H1 (cell line): ENCODE measurements around the gene MRPL28. TPM values are rescaled to one million over a fixed set of nuclear protein-coding genes. Genes with fewer than 3 reads are reported as not detected.

ENCODE experiments used
- GTF2F1 ChIP-seq: IDR thresholded peaks from 2 replicates; pipeline ENCODE4 v1.6.1; 2012; ENCODE audit warnings: low read depth, low read length, improper control_type of control experiment, borderline replicate concordance
- HDAC2 ChIP-seq, 2 experiments: fragments of 300-600 bp in 1 of 2; sonication (generic) in 1 of 2; IDR thresholded peaks; 2 replicates each; pipeline ENCODE4 v1.6.1; 2011 to 2012; ENCODE audit warnings: low read depth in 2 of 2, low read length in 2 of 2, mild to moderate bottlenecking in 2 of 2, moderate library complexity in 2 of 2, borderline replicate concordance in 1 of 2, inconsistent platforms in 1 of 2
- SP1 ChIP-seq: IDR thresholded peaks from 2 replicates; pipeline ENCODE4 v1.6.1; 2011; ENCODE audit warnings: low read depth, low read length
- SP4 ChIP-seq: IDR thresholded peaks from 2 replicates; pipeline ENCODE4 v1.6.1; 2012; ENCODE audit warnings: low read length, inconsistent platforms
- SUZ12 ChIP-seq: fragments of 200-600 bp; sonication (generic); IDR thresholded peaks from 2 replicates; pipeline ENCODE4 v1.6.1; 2012; ENCODE audit warnings: mild to moderate bottlenecking, inconsistent platforms, low read length, moderate library complexity, mixed read lengths
- polyA plus RNA-seq, 7 experiments: library from polyadenylated mRNA; depleted of rRNA in 3 of 7; stranded (reverse) in 5 of 7; unstranded in 2 of 7; fragments of >200 nt in 5 of 7; fragments of 200-250 nt in 2 of 7; gene quantifications; 1 replicate in 5 of 7; 2 replicates in 1 of 7; 4 replicates in 1 of 7; pipeline versions ENCODE4 v1.2.1 to v1.2.3, GENCODE V29; 2011 to 2013; ENCODE audit warnings: missing spikeins in 2 of 7, mixed read lengths in 2 of 7
- total RNA-seq: library from RNA; stranded (reverse); fragmentation: NEBNext Ultra II Directional; extraction: Animal tissue kit (Norgen Biotek cat#: 25700); gene quantifications from 2 replicates; pipeline ENCODE4 v1.2.1, GENCODE V29; 2021
- TF ChIP-seq, protein P1 (sequence below): fragments of 300-600 bp; sonication (generic); IDR thresholded peaks from 2 replicates; pipeline ENCODE4 v1.7.1; 2012; ENCODE audit warnings: low read length, moderate library complexity, mild to moderate bottlenecking, inconsistent platforms; ENCODE audit not compliant: insufficient replicate concordance
- TF ChIP-seq, protein P2 (sequence below), 3 experiments: IDR thresholded peaks; 1 replicate in 2 of 3; 2 replicates in 1 of 3; pipeline versions ENCODE4 v1.5.1 to v1.6.1; 2011; ENCODE audit warnings: low read length in 3 of 3, mild to moderate bottlenecking in 3 of 3, inconsistent platforms in 2 of 3, low read depth in 1 of 3, moderate library complexity in 1 of 3; ENCODE audit not compliant: insufficient read depth in 1 of 3; ENCODE audit errors: control extremely low read depth in 1 of 3

MRPL28 gene
- total and polyA plus RNA-seq, 2 of the 8 experiments (the other 6 are each of a cell fraction or from before 2014, with no cell fraction given) = 88.9 to 188 TPM

DNA sequence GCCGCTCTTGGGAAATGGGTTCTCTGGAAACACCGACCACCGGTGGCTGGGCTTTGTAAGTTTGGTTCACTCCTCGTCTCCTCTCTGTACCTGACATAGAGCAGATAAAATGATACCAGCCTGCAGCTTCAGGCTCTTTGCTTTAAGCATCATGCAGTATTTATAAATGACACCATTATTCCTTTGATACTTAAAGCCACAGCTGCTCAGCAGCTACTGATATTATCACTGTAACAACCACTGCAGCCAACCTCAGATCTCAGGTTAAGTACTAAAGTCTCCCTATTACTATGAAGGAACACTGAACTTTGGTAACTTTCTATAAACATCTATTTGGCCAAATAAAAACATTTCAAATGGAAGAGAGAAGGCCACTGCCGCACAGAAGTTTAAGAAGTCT is 52.8 kb downstream of the MRPL28 start (continued):
- TF ChIP-seq, protein P1, sequence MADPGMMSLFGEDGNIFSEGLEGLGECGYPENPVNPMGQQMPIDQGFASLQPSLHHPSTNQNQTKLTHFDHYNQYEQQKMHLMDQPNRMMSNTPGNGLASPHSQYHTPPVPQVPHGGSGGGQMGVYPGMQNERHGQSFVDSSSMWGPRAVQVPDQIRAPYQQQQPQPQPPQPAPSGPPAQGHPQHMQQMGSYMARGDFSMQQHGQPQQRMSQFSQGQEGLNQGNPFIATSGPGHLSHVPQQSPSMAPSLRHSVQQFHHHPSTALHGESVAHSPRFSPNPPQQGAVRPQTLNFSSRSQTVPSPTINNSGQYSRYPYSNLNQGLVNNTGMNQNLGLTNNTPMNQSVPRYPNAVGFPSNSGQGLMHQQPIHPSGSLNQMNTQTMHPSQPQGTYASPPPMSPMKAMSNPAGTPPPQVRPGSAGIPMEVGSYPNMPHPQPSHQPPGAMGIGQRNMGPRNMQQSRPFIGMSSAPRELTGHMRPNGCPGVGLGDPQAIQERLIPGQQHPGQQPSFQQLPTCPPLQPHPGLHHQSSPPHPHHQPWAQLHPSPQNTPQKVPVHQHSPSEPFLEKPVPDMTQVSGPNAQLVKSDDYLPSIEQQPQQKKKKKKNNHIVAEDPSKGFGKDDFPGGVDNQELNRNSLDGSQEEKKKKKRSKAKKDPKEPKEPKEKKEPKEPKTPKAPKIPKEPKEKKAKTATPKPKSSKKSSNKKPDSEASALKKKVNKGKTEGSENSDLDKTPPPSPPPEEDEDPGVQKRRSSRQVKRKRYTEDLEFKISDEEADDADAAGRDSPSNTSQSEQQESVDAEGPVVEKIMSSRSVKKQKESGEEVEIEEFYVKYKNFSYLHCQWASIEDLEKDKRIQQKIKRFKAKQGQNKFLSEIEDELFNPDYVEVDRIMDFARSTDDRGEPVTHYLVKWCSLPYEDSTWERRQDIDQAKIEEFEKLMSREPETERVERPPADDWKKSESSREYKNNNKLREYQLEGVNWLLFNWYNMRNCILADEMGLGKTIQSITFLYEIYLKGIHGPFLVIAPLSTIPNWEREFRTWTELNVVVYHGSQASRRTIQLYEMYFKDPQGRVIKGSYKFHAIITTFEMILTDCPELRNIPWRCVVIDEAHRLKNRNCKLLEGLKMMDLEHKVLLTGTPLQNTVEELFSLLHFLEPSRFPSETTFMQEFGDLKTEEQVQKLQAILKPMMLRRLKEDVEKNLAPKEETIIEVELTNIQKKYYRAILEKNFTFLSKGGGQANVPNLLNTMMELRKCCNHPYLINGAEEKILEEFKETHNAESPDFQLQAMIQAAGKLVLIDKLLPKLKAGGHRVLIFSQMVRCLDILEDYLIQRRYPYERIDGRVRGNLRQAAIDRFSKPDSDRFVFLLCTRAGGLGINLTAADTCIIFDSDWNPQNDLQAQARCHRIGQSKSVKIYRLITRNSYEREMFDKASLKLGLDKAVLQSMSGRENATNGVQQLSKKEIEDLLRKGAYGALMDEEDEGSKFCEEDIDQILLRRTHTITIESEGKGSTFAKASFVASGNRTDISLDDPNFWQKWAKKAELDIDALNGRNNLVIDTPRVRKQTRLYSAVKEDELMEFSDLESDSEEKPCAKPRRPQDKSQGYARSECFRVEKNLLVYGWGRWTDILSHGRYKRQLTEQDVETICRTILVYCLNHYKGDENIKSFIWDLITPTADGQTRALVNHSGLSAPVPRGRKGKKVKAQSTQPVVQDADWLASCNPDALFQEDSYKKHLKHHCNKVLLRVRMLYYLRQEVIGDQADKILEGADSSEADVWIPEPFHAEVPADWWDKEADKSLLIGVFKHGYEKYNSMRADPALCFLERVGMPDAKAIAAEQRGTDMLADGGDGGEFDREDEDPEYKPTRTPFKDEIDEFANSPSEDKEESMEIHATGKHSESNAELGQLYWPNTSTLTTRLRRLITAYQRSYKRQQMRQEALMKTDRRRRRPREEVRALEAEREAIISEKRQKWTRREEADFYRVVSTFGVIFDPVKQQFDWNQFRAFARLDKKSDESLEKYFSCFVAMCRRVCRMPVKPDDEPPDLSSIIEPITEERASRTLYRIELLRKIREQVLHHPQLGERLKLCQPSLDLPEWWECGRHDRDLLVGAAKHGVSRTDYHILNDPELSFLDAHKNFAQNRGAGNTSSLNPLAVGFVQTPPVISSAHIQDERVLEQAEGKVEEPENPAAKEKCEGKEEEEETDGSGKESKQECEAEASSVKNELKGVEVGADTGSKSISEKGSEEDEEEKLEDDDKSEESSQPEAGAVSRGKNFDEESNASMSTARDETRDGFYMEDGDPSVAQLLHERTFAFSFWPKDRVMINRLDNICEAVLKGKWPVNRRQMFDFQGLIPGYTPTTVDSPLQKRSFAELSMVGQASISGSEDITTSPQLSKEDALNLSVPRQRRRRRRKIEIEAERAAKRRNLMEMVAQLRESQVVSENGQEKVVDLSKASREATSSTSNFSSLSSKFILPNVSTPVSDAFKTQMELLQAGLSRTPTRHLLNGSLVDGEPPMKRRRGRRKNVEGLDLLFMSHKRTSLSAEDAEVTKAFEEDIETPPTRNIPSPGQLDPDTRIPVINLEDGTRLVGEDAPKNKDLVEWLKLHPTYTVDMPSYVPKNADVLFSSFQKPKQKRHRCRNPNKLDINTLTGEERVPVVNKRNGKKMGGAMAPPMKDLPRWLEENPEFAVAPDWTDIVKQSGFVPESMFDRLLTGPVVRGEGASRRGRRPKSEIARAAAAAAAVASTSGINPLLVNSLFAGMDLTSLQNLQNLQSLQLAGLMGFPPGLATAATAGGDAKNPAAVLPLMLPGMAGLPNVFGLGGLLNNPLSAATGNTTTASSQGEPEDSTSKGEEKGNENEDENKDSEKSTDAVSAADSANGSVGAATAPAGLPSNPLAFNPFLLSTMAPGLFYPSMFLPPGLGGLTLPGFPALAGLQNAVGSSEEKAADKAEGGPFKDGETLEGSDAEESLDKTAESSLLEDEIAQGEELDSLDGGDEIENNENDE = no peak
- TF ChIP-seq SP4 = no peak
- no peak for TF ChIP-seq HDAC2 (IDR thresholded peaks at IDR 0.05; ENCODE audit: borderline replicate concordance in 1 of 2, low read depth in 2 of 2, low read length in 2 of 2)
- no peak for TF ChIP-seq SP1
- TF ChIP-seq, protein P2, sequence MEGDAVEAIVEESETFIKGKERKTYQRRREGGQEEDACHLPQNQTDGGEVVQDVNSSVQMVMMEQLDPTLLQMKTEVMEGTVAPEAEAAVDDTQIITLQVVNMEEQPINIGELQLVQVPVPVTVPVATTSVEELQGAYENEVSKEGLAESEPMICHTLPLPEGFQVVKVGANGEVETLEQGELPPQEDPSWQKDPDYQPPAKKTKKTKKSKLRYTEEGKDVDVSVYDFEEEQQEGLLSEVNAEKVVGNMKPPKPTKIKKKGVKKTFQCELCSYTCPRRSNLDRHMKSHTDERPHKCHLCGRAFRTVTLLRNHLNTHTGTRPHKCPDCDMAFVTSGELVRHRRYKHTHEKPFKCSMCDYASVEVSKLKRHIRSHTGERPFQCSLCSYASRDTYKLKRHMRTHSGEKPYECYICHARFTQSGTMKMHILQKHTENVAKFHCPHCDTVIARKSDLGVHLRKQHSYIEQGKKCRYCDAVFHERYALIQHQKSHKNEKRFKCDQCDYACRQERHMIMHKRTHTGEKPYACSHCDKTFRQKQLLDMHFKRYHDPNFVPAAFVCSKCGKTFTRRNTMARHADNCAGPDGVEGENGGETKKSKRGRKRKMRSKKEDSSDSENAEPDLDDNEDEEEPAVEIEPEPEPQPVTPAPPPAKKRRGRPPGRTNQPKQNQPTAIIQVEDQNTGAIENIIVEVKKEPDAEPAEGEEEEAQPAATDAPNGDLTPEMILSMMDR (IDR thresholded peaks at IDR 0.05; ENCODE audit: control extremely low read depth in 1 of 3, insufficient read depth in 1 of 3, low read depth in 1 of 3, low read length in 3 of 3) = no peak
- TF ChIP-seq SUZ12 = no peak
- TF ChIP-seq GTF2F1 = no peak
